Measurements from ENCODE around the gene ADAMTSL1.

ADAMTSL1 gene

GRCh38 chr9:18718932-18719331 lies 245.0 kb downstream of the ADAMTSL1 start:
- no peak for DNase-seq (ENCODE audit: extremely low spot score)
- CTCF ChIA-PET: interaction anchor here (0.7 kb wide), 1 partner anchor 280 kb away, joined by 4 read pairs; no protein-coding TSS in a partner anchor
- TF ChIP-seq FOXA1 (IDR thresholded peaks at IDR 0.05) (no peak), LEF1 (IDR thresholded peaks at IDR 0.05; ENCODE audit: borderline replicate concordance) (no peak), SUZ12 (IDR thresholded peaks at IDR 0.05) (no peak), ZNF384 (IDR thresholded peaks at IDR 0.05) (no peak), FOXM1 (IDR thresholded peaks at IDR 0.05; ENCODE audit: borderline replicate concordance) (no peak), CTBP1 (IDR thresholded peaks at IDR 0.05; ENCODE audit: borderline replicate concordance) (no peak)
- TF ChIP-seq, protein P1, sequence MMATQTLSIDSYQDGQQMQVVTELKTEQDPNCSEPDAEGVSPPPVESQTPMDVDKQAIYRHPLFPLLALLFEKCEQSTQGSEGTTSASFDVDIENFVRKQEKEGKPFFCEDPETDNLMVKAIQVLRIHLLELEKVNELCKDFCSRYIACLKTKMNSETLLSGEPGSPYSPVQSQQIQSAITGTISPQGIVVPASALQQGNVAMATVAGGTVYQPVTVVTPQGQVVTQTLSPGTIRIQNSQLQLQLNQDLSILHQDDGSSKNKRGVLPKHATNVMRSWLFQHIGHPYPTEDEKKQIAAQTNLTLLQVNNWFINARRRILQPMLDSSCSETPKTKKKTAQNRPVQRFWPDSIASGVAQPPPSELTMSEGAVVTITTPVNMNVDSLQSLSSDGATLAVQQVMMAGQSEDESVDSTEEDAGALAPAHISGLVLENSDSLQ (IDR thresholded peaks at IDR 0.05): no peak
- POLR2A ChIA-PET: no interaction called here

DNA sequence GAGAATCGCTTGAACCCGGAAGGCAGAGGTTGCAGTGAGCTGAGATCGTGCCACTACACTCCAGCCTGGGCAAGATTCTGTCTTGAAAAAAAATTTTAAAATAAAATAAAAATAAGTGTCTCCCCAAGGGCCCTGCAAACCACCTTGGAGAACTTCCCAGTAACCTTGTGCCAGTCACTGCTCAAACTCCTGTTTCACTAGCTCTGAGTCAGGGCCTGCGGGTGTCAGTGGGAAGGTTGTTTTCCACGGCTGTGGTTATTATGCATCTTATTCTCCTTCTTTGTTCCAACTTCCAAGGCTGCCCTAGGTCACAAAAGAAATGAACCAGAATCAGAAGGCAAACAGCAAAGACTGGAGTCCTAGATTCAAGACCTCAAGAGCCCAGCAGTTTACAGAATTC lies 246.7 kb downstream of the ADAMTSL1 start:
- DNase-seq (ENCODE audit: extremely low spot score): no peak
- TF ChIP-seq ZNF384 (IDR thresholded peaks at IDR 0.05) (no peak), TARDBP (IDR thresholded peaks at IDR 0.05) (no peak), CTBP1 (IDR thresholded peaks at IDR 0.05; ENCODE audit: borderline replicate concordance) (no peak), SUZ12 (IDR thresholded peaks at IDR 0.05) (no peak), FOXM1 (IDR thresholded peaks at IDR 0.05; ENCODE audit: borderline replicate concordance) (no peak), NFRKB (IDR thresholded peaks at IDR 0.05) (no peak), ELF4 (IDR thresholded peaks at IDR 0.05) (no peak), FOXK2 (IDR thresholded peaks at IDR 0.05) (no peak), HDGF (IDR thresholded peaks at IDR 0.05; ENCODE audit: borderline replicate concordance) (no peak)
- TF ChIP-seq, protein P1 (IDR thresholded peaks at IDR 0.05): no peak
- ChIA-PET POLR2A (no interaction called here), CTCF (no interaction called here)

GRCh38 chr9:18721267-18721994 lies 247.5 kb downstream of the ADAMTSL1 start:
- no peak for DNase-seq (ENCODE audit: extremely low spot score)
- CTCF ChIA-PET: no interaction called here
- POLR2A ChIA-PET: no interaction called here
- TF ChIP-seq NFRKB (IDR thresholded peaks at IDR 0.05) (no peak), LEF1 (IDR thresholded peaks at IDR 0.05; ENCODE audit: borderline replicate concordance) (no peak), ZNF384 (IDR thresholded peaks at IDR 0.05) (no peak), FOXM1 (IDR thresholded peaks at IDR 0.05; ENCODE audit: borderline replicate concordance) (no peak), ELF4 (IDR thresholded peaks at IDR 0.05) (no peak), L3MBTL2 (conservative IDR thresholded peaks at IDR 0.05) (no peak)
- TF ChIP-seq, protein P1 (IDR thresholded peaks at IDR 0.05): no peak

DNA sequence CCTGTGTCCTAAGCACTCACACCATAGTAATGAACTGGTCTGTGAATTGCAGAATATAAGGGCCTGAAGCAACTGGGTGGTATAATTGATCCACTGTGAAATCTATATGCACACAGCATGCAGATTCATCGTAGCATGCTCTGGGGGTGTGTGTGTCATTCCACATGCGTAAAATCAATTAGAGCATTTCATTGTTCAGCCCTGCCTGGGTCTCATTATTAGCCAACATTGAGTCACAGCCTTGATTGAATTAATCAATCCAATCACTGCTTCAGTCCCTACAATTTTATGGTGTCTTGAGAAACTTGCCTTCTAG lies 248.0 kb downstream of the ADAMTSL1 start:
- no peak for TF ChIP-seq FOXA1 (IDR thresholded peaks at IDR 0.05)
- TF ChIP-seq NFRKB (IDR thresholded peaks at IDR 0.05): no peak
- no peak for TF ChIP-seq FOXM1 (IDR thresholded peaks at IDR 0.05; ENCODE audit: borderline replicate concordance)
- no peak for TF ChIP-seq BHLHE40 (IDR thresholded peaks at IDR 0.05; ENCODE audit: borderline replicate concordance)
- no peak for TF ChIP-seq ARNT (IDR thresholded peaks at IDR 0.05)
- TF ChIP-seq HDGF (IDR thresholded peaks at IDR 0.05; ENCODE audit: borderline replicate concordance): no peak
- no peak for TF ChIP-seq SUZ12 (IDR thresholded peaks at IDR 0.05)
- TF ChIP-seq CTBP1 (IDR thresholded peaks at IDR 0.05; ENCODE audit: borderline replicate concordance): no peak
- no peak for TF ChIP-seq LEF1 (IDR thresholded peaks at IDR 0.05; ENCODE audit: borderline replicate concordance)
- TF ChIP-seq, protein P1 (IDR thresholded peaks at IDR 0.05): no peak
- no peak for TF ChIP-seq ELF4 (IDR thresholded peaks at IDR 0.05)
- TF ChIP-seq FOXK2 (IDR thresholded peaks at IDR 0.05): no peak
- no peak for TF ChIP-seq L3MBTL2 (conservative IDR thresholded peaks at IDR 0.05)
- TF ChIP-seq SP1 (IDR thresholded peaks at IDR 0.05): no peak
- no peak for TF ChIP-seq TARDBP (IDR thresholded peaks at IDR 0.05)
- no peak for TF ChIP-seq ZNF384 (IDR thresholded peaks at IDR 0.05)
- CTCF ChIA-PET: no interaction called here
- POLR2A ChIA-PET: no interaction called here
- no peak for DNase-seq (ENCODE audit: extremely low spot score)

- ChIA-PET POLR2A (no interaction called here), CTCF (no interaction called here)
- no peak for DNase-seq (ENCODE audit: extremely low spot score)
- TF ChIP-seq HDGF (IDR thresholded peaks at IDR 0.05; ENCODE audit: borderline replicate concordance): no peak
- no peak for TF ChIP-seq ARNT (IDR thresholded peaks at IDR 0.05)
- no peak for TF ChIP-seq NFRKB (IDR thresholded peaks at IDR 0.05)
- TF ChIP-seq BHLHE40 (IDR thresholded peaks at IDR 0.05; ENCODE audit: borderline replicate concordance): no peak
- TF ChIP-seq FOXK2 (IDR thresholded peaks at IDR 0.05): no peak
- no peak for TF ChIP-seq LEF1 (IDR thresholded peaks at IDR 0.05; ENCODE audit: borderline replicate concordance)
- no peak for TF ChIP-seq FOXM1 (IDR thresholded peaks at IDR 0.05; ENCODE audit: borderline replicate concordance)
- TF ChIP-seq ZNF384 (IDR thresholded peaks at IDR 0.05): no peak
- TF ChIP-seq ELF4 (IDR thresholded peaks at IDR 0.05): no peak
- TF ChIP-seq SP1 (IDR thresholded peaks at IDR 0.05): no peak
Observed at GRCh38 chr9:18722882-18723281, 248.9 kb downstream of the ADAMTSL1 start.

DNA sequence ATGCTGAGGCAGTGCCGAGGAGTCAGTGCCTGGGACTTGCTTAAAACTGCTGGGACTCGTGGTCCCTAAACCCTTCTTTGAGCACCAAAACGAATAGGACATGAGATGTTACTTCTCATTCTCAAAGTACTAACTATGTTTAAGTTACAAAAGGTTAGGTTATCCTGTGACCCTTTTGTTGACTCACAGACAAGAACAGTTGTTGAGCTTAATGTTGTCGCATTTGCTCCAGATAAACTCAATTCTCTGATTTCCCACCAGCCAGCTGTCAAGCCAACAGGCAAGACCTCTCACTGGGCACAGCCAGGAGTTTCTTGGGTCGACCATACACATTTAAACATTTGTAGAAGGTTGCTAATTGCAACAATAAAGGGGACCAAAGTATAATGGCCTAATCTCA lies 249.4 kb downstream of the ADAMTSL1 start:
- ChIA-PET CTCF (no interaction called here), POLR2A (no interaction called here)
- no peak for DNase-seq (ENCODE audit: extremely low spot score)
- TF ChIP-seq, protein P1 (IDR thresholded peaks at IDR 0.05): no peak
- TF ChIP-seq SP1 (IDR thresholded peaks at IDR 0.05): no peak
- no peak for TF ChIP-seq L3MBTL2 (conservative IDR thresholded peaks at IDR 0.05)
- TF ChIP-seq NFRKB (IDR thresholded peaks at IDR 0.05): no peak
- TF ChIP-seq ELF4 (IDR thresholded peaks at IDR 0.05): no peak
- TF ChIP-seq FOXA1 (IDR thresholded peaks at IDR 0.05): no peak
- no peak for TF ChIP-seq ARNT (IDR thresholded peaks at IDR 0.05)
- no peak for TF ChIP-seq FOXK2 (IDR thresholded peaks at IDR 0.05)
- no peak for TF ChIP-seq HDGF (IDR thresholded peaks at IDR 0.05; ENCODE audit: borderline replicate concordance)
- no peak for TF ChIP-seq CTBP1 (IDR thresholded peaks at IDR 0.05; ENCODE audit: borderline replicate concordance)
- no peak for TF ChIP-seq LEF1 (IDR thresholded peaks at IDR 0.05; ENCODE audit: borderline replicate concordance)
- no peak for TF ChIP-seq BHLHE40 (IDR thresholded peaks at IDR 0.05; ENCODE audit: borderline replicate concordance)
- TF ChIP-seq SUZ12 (IDR thresholded peaks at IDR 0.05): no peak
- TF ChIP-seq FOXM1 (IDR thresholded peaks at IDR 0.05; ENCODE audit: borderline replicate concordance): no peak
- TF ChIP-seq ZNF384 (IDR thresholded peaks at IDR 0.05): no peak

Measured in HEK293T (cell line).